ENCODE measurements around the gene ZNF343. TPM values are rescaled to one million over a fixed set of nuclear protein-coding genes. Genes with fewer than 3 reads are reported as not detected.

Gene ZNF343
- 10 to 100 TPM; 11.0 to 16.3 (median 14.2) TPM for total RNA-seq

- Histone ChIP-seq H3K4me1 (peaks cover 12 to 13% of the 10 kb centered on the region in 2 donors), H3K27me3 (no peaks in the 10 kb centered on the region), H3K27ac (peak within 1 kb of the TSS; percentile 74 to 93 (median 85)), H3K36me3 (no peaks in the 10 kb centered on the region), H3K4me3 (replicated peaks in 1 of 3) (peak within 1 kb of the TSS; percentile 67 to 80 (median 75)), H3K9me3 (no peaks in the 10 kb centered on the region)
- peak; percentile 76 to 80 for DNase-seq
- WGBS, 2 donors, result 1 to 2% methylated on average over 29 to 50 of the region's 53 CpGs
- intact Hi-C loops (cut with DNase I), result loop anchor here (5.0 kb wide), 1 partner anchor 37 kb away; the partner anchor contains the start of gene SNRPB
- TF ChIP-seq CTCF (IDR thresholded peaks at IDR 0.05), result no peak
- peak in 1 of 2 donors; percentile 61 for TF ChIP-seq POLR2A (IDR thresholded peaks at IDR 0.05)
Measured at GRCh38 chr20:2508631-2509467, at the start of gene ZNF343. TSS of gene ZNF343 (minus strand) at chr20:2508915. CDS start at chr20:2493895, 15,020 bp downstream.

GRCh38 chr20:2557873-2558580 is 49.3 kb upstream of the ZNF343 start:
- no peak for TF ChIP-seq POLR2A (IDR thresholded peaks at IDR 0.05)
- TF ChIP-seq CTCF (IDR thresholded peaks at IDR 0.05), result no peak
- Histone ChIP-seq H3K4me3 (replicated peaks in 1 of 3) (peak overlapping the region in 1 of 3 donors; percentile 31), H3K4me1 (peaks cover 7% of the 10 kb centered on the region in 2 donors), H3K27me3 (peaks cover 8% of the 10 kb centered on the region), H3K36me3 (no peaks in the 10 kb centered on the region), H3K27ac (no peak overlapping the region), H3K9me3 (no peaks in the 10 kb centered on the region)
- WGBS, 2 donors, result 38 to 46% methylated on average over 14 to 19 of the region's 22 CpGs
- DNase-seq, result no peak
- intact Hi-C loops (cut with DNase I), result no loop called here

GRCh38 chr20:2545594-2545993 is 36.9 kb upstream of the ZNF343 start:
- H3K4me3 ChIP-seq (replicated peaks in 1 of 3), result no peak overlapping the region
- intact Hi-C loops (cut with DNase I), result no loop called here
- TF ChIP-seq CTCF (IDR thresholded peaks at IDR 0.05), result no peak
- no peak for TF ChIP-seq POLR2A (IDR thresholded peaks at IDR 0.05)
- no peaks in the 10 kb centered on the region for H3K36me3 ChIP-seq
- H3K27ac ChIP-seq, result no peak overlapping the region
- peaks cover 3 to 5% of the 10 kb centered on the region in 2 donors for H3K4me1 ChIP-seq
- 86 to 87% methylated on average over 2 of the region's 2 CpGs for WGBS, 2 donors
- H3K27me3 ChIP-seq, result no peaks in the 10 kb centered on the region
- DNase-seq, result no peak
- no peaks in the 10 kb centered on the region for H3K9me3 ChIP-seq

- DNase-seq, result no peak
- H3K4me1 ChIP-seq, result peaks cover 5 to 6% of the 10 kb centered on the region in 2 donors
- no peaks in the 10 kb centered on the region for H3K27me3 ChIP-seq
- no peak overlapping the region for H3K4me3 ChIP-seq (replicated peaks in 1 of 3)
- H3K36me3 ChIP-seq, result no peaks in the 10 kb centered on the region
- intact Hi-C loops (cut with DNase I), result no loop called here
- WGBS, 2 donors, result 25 to 26% methylated on average over 1 of the region's 1 CpG
- H3K9me3 ChIP-seq, result no peaks in the 10 kb centered on the region
- H3K27ac ChIP-seq, result no peak overlapping the region
- TF ChIP-seq POLR2A (IDR thresholded peaks at IDR 0.05), result no peak
- no peak for TF ChIP-seq CTCF (IDR thresholded peaks at IDR 0.05)
Measured at GRCh38 chr20:2544211-2544610, 35.5 kb upstream of the ZNF343 start.

Data from thyroid gland (tissue), 4 donors.